Measurements from ENCODE around the gene SMC2.

Gene SMC2

DNA sequence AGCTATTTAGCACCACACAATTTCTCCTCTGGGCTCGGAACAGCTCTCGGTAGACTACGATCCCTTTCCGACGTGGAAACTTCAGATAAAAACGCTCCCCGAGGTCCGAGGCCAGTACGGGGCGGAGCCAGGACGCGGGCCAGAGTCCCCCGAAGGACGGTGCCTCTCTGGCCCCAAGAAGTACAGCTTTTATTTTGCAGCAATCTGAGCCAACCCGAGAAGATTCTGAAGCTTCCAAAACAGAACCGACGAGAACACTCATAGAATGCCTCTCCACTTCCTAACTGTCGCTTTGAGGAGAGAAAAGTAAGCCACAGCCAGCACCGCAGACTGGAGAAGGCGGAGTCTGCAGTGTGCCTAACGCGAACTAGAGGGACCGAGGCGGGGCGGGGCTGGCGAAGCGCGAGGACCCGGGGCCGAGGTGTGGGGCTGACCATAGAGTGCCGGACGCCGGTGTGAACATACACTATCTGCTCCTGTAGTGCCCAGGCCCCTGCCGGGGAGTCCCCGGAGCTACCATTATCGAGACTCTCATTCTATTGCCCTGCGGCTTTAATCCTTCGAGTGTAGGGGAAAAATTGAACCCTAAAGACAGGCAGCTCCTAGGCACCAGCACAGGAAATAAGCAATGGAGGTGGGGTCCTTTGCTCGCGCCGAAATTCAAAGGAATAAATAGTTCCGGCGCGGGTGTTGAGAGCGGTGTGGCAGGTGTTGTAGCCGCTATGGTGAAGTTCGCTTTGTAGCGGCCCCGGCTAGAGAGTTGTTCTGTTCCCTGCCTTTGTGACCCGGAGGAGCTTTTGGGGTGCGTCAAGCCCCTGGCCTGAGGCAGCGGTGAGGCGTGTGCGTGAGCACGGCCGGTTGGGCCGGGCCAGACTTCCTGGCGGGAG is at the start of gene SMC2:
Gene SMC2, plus strand, starts transcription at position 663 of the 887 bp plus-strand sequence. CDS start 1,076 bp downstream, outside the sequence.
- DNase-seq (ENCODE audit: low read depth, low spot score), result peak; percentile 96

DNA sequence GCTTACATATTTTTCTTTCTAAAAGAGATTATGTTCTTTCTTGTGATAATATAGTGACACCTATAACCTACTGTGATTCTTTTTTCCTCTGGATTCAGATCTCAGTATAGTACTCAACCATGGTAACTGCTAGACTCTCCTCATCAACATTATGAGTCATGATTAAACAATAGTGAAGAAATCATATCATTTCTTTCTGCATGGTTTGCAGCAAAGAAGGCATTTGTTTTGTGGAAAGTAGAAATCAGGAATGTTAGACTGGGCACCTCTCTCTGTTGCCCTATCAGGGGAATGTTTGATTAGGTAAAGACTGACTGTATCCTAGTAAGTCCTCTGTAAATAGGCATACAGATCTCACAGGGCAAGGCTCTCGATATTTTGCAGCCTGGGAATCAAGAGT is 25.6 kb upstream of the SMC2 start:
- DNase-seq (ENCODE audit: low read depth, low spot score), result no peak

DNA sequence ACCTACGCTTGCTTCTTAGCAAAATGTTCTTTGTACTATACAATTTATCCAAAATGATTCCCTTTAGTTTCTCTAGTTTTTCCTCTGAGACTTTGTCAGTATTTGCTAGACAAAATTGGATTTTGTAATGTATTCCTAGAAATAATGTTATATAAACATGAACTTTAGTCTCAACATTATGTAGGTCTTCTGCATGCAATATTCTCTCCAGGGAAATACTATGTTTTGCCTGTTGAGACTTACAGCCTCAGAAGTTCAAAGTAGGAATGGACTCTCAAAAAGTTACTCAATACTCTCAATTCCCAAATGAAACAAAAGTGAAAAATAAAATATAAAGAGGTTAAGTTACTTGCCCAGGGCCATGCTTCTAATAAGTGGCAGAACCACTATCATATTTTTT is 24.8 kb upstream of the SMC2 start:
- DNase-seq (ENCODE audit: low read depth, low spot score), result no peak

DNA sequence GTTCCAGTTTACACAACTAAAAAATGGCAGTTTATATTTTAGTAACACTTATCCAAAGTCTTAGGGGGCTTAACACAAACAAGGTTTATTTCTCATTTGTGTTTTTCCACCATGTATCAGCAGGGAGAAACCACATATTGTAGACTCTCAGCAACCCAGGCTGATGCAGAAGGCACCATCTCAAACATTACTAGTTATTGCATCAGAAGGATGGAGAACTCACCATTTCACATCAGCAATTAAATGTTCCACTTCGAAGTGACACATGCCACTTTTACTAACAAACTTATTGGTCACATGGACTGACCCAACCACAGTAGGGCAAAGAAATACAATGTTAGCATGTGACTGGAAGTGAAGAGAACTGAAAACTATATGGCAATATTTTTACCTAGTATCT is 22.5 kb upstream of the SMC2 start:
- DNase-seq (ENCODE audit: low read depth, low spot score), result no peak

DNA sequence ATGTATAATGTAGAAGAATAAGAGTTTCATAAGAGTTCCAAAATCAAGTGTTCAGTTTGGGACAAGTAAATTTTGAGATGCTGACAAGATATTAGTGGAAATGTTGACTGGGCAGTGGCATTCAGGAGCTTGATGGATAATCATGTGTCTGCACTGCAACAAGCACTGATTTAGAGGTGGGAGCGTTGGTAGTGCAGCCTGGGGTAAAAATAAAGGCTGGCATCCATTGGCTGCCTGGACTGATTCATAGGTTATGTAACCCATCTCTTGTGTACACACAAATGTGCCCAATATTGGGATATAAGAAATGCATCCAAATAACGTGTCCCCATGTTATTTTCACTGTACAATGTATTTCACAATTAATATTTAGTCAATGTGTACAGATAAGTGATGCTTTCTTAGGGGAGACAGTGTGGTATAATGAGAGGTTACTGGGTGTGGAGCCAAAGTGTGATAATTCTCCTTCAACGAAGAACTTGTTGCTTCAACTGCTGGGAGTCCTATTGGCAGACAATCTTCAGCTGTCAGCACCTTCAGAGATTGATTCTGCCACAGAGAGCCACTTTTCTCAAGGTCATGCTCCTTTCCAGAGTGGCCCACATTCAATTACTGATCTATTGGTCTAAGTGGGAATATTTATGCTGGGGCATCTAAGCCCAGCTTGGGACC is 20.9 kb upstream of the SMC2 start:
- no peak for DNase-seq (ENCODE audit: low read depth, low spot score)

DNA sequence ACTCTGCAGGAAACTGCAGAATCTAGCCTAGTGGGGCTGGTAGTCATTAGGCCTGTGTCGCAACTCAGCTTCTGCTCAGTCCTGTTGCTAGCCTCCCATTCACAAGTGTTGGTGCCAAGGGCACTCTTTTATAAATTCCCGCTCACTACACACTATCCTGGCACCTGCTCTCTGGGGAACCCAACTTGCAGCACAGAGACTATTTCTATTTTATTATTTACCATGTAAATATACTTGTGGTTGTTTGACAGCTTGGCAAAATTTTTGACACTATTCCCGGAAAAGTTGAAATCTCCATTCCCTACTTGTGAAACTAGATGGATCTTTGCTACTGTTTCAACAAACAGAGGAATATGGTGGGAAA is 20.4 kb upstream of the SMC2 start:
- no peak for DNase-seq (ENCODE audit: low read depth, low spot score)

DNA sequence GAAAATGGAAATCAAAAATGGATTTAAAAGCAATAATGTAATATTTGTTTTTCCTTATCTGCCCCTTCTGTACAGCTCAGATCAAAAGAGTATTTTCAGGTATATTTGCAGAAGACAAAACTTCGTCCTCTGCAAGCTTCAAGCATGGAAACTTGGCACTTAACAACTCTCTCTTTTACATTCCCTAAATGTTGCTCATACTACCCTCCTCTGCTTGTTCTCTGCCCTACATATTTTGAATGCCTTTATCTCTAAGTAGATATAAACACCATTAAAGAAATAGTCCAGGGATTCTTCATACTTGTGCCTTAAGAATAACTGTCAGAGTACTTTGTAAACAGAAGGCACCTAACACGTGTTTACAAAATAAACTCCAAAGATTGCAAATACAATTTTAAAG is 19.2 kb upstream of the SMC2 start:
- peak; percentile 74 for DNase-seq (ENCODE audit: low read depth, low spot score)

DNA sequence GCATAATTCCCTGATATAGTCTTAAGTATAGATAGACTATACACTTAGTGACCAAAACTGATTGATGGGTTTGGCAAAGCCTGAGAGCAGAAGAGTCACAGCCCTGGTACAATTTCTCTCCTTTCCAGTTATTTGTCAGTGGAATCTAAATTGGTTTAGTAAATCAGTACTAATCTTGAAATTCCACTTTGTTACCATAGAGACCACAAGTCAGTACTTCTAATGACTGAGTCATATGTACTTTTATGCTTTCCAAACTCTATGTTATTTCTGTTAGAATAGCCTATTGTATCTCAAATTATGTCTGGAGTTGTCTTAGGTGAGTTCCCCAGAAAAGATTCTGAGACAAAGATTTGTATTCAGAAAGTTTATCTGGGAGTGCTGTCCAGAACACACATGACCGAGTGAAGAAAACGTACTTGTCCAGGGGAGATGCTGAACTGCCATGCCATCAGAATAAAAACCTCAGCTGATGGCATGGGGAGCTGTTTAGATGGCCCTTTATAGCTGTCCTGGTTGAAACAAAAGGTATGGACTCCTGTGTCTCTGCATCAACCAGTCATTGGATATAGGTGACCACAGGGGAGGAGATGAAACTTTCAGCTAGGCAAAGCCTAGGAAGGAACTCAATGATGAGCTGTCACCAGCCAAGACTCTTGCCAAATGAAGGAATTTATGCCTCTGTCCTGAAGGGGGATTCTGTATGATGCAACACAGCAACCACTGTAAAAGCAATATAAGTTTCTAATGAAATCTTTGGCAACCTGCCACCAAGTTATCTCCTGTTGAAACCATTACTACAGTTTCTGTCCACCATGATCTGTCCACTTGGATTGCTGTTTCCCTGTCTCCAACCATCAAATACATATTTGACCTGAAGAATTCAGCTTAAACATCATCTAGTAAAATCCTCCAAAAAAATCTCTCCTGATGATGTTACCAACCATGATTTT is 18.0 kb upstream of the SMC2 start:
- DNase-seq (ENCODE audit: low read depth, low spot score), result peak; percentile 62

DNA sequence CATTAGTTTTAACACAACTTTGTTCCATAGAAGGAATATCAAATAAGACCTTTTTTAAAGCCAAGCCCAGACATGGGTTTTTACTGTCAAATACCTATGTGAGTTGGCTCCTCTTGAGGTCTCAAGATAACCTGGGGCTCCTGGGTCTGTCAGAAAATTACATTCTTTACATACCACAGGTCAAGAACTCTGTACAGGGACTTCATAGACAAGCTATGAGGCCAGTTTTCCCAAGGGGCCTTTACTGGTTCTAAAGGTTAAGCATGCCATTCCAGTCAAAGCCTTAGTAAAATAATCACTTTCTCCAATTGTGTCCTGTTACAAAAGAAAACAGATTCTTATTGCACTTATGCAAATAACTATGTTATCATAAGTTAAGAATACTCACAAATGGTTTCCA is 15.5 kb upstream of the SMC2 start:
- DNase-seq (ENCODE audit: low read depth, low spot score), result no peak

DNA sequence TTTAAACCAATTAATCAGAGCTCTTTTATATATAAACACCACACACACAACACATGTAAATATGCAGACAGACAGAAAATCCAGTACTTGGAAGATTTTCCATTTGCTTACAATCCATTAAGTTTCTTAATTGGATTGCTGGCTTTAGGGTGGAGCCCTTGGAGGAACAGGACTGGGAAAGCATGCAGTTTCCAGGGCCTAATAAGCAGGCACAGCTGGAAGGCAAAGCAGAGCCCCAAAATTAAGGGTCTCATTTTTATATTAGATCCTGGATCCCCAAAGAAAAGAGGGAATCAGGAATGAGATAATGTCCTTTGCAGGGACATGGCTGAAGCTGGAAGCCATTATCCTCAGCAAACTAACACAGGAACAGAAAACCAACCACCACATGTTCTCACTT is 13.1 kb upstream of the SMC2 start:
- DNase-seq (ENCODE audit: low read depth, low spot score), result no peak

DNA sequence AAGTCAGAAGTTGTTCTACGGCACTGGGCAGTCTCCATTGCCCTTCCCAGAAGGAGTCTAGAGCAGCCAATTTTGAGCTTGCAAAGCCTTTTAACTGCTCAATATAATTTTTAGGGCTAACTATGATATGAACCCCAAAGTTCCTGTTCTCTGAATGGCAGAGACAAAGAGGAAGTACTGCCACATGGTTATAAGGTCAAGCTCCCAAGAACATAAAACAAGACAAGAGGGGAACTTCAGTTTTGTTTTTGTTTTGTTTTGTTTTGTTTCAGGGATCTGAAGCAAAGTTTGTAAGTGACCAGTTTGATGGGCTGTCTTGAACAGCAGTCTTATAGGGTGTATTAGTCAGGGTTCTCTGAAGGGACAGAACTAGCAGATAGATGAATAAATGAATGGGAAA is 11.9 kb upstream of the SMC2 start:
- no peak for DNase-seq (ENCODE audit: low read depth, low spot score)

DNA sequence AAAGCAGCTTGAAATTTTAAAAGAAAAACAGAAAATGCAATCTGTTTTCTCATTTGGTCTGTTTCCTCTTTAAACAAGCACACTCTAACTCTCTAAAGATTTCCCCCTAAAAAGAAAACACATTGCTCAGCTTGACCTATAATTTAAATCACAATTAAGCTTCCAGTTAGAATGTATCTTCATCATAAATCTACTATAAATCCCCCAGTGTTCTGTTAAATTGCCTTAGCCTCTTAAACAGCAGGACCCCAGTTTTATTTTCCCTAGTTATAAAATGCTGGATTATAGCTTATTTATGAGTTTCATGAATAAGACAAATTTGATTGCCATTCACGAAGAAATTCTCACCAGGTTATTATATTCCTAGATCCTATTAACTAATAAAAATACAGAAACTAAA is 8.6 kb upstream of the SMC2 start:
- no peak for DNase-seq (ENCODE audit: low read depth, low spot score)

DNA sequence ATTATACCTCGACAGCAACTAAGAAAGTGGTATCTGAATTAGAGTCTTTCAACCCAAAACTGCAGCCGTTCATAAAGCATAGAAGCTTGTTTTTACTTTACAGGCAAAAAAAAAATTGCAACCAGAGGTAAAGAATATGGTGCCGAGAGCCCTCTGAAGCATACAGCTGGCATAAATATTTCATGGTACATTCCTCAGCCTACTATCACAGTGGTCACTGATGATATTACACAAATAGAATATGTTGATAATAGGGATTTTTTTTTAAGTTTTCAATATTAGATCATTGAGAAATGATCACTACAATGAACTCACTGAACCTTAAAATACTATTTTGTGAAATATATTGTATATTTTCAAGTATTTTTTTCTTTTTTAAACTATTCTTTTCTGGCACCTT is 6.2 kb upstream of the SMC2 start:
- DNase-seq (ENCODE audit: low read depth, low spot score), result no peak

DNA sequence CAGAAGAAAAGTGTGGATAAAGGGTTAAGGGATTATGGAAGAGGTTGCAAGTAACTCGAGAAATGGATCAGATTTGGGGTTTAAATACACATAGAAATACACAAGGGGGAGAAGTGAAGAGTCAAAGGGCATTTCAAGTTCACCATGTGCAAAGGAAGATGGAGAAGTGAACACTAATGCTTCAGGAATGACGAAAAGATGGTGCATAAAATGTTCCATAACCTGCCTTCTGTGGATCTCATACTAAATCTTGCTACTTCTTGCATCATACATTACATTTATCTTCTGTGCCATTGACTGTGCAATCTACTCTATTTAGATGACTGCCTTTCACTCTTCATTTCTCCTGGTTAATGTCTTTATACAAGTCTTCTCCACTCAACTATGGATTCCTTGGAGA is 5.7 kb upstream of the SMC2 start:
- DNase-seq (ENCODE audit: low read depth, low spot score), result no peak

DNA sequence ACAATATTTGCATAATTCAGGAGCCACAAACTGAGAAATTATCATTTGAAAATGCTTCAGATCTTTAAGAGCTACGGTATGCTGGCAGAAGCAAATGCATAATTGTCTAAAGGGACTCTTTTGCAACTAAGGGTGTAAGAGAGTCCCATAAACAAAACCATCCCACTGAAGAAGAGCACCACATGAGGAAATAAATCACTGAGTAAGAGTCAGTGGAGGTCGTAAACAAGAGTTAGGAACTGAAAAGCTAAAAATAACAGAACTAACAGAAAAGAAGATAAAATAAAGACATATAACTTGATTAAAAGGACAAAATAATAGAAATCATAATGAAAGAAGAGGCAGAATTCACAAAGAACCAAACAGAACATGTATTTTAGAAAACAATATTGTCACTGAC is 3.5 kb upstream of the SMC2 start:
- DNase-seq (ENCODE audit: low read depth, low spot score), result no peak

DNA sequence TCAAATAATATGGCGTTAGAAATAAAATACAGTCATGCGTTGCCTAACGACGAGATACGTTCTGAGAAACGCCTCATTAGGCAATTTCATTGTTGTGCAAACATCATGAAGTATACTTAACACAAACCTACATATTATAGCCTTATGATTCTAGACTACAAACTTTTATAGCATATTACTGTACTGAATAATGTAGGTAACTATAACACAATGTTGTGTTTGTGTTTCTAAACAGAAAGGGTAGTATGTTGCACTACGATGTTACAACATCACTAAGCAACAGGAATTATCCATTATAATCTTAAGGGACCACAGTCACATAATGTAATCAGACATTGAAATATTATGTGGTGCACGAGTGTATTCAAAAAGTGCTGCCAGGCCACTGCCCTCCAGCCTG is 3.0 kb upstream of the SMC2 start:
- DNase-seq (ENCODE audit: low read depth, low spot score), result no peak

DNA sequence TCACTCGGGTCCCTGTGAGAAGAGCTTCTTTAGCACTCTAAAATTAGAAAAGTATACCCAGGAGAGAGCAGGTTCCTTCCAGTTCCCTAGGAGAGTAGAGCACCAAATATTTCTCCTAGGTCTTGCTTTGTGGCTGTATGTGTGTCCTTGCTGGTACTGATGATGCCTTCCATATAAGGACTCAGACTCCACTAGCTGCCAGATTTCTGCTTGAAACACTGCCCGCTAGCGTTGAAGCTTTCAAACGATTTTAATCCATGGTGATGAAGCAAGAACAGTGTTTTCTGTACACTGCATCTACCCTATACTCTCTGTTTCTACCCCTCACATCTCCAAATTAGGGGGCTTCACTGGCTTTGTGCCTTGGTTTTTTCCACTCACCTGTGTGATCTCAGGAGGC is 2.4 kb upstream of the SMC2 start:
- DNase-seq (ENCODE audit: low read depth, low spot score), result peak; percentile 9

DNA sequence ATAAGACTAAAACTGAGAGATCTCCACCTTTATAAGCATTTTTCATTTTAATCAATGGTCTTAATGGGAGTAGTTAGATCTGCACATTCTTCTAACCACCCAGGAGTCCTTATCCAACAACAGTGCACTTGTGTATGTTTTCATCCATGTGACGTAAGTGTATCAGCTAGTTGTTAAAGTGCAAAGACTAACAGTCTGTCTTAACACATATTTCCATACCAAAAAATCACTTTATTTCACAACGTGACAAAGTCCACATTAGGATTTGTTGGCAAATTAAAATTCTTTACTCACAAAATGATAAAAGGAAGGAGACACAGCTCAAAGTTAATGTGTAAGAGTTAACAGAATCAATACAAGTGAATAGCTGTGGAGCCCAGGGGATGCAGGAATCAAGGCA is 1.9 kb upstream of the SMC2 start:
- no peak for DNase-seq (ENCODE audit: low read depth, low spot score)

DNA sequence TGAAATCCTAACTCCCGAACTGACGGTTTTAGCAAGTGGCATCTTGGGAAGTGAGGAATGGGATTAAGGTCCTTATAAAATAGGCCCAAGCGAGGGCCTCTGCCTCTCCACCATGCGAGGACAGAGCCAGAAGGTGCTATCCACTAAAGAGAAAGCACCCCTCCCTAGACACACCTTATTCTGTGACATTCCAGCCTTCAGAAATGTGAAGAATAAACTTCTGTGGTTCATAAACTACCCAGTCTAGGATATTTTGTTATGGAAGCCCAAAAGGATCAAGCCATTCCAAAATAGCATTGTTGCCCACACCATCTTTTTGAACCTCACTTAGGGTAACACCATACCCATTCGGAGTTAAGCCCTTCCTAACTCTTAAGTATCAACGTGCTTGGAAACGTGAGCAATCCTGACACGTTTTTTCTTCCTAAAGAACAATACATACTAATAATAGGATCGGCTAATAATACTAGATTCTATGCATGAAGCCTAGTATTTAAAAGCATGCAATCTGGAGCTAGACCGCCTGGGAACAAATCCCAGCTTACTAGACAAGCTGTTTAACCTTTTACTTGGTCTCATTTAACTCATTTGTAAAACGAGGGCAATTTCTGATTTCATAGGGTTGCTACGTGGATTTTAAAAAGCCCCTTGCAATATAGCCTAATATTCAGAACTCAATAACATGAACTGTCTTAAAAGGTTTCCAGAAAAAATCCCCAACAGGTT is 1.1 kb upstream of the SMC2 start:
- DNase-seq (ENCODE audit: low read depth, low spot score), result no peak

DNA sequence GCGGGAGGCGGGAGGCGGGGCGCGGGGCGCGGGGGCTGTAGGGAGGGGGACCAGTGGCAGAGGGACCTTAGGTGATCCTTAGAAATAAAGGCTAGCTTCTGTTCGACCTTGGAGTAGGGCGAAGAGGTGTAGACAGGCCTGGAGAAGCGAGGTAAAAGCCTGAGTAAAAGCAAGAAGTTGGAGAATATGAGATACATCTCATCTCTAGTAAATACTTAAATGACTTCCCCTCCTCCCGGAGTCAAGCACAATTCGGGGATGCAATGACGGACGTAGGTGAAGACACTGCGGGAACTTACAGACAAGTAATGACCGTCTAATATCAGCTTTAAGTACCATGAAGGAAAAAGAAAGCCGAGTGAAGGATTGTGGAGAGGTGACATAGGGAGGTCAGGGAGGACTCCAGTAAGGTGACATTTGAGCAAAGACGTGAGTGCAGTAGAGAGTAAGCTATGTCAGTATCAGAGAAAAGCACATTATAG is 466 bp downstream of the SMC2 start:
- DNase-seq (ENCODE audit: low read depth, low spot score), result no peak

DNA sequence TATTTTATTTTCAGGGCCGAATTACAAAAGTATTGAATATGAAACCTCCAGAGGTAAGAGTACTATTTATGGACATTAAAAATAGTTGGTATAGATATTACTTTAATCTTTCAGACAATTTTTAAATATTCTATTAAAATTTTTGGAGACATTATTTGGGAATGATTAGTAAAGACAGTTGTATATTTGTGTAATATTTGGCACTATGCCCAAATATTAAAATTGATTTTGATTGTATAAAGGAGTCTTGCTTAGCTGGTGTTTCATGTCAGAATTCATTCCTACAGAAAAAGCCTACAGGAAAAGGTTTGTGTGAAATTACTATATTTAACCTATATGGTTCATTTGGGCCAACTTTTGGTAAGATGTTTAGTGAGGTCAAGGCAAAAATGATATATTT is 5.5 kb downstream of the SMC2 start:
- DNase-seq (ENCODE audit: low read depth, low spot score), result no peak
